ENCODE measurements around the gene ABCA13.

Gene ABCA13

GRCh38 chr7:48627164-48627563 is 455.9 kb downstream of the ABCA13 start:
- no peak for DNase-seq (ENCODE audit: low read depth, low spot score)
- ChIA-PET POLR2A (no interaction called here), CTCF (no interaction called here)
- no peak for TF ChIP-seq CTCF (IDR thresholded peaks at IDR 0.05; ENCODE audit: insufficient read depth, low read length, missing control alignments)
- H3K4me3 ChIP-seq (ENCODE audit: low read depth, low read length), result no peak overlapping the region

- DNase-seq (ENCODE audit: low read depth, low spot score), result no peak
- ChIA-PET CTCF (no interaction called here), POLR2A (no interaction called here)
- no peak for TF ChIP-seq CTCF (IDR thresholded peaks at IDR 0.05; ENCODE audit: insufficient read depth, low read length, missing control alignments)
- no peak overlapping the region for H3K4me3 ChIP-seq (ENCODE audit: low read depth, low read length)
These were observed 457.6 kb downstream of the ABCA13 start for GRCh38 chr7:48628793-48629349.

DNA sequence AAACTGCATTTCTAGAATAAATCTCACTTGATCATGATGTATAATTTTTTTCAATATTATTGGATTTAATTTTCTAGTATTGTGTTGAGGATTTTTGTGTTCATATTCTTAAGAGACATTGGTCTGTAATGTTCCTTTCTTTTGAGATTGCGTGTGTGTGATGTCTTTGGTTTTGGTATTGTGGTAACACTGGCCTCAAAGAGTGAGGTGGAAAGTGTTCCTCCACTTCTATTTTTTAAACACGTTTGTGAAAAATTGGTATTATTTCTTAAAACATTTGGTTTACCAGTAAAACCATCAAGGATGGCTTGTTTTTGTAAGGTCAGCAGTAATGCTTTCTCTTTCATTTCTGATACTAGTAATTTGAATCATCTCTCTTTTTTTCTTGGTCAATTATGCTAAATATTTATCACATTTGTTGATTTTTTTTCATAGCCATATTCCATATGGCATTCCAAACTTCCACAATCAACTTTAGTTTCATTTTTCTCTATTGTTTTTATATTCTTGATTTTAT is 462.9 kb downstream of the ABCA13 start:
- ChIA-PET POLR2A (no interaction called here), CTCF (no interaction called here)
- no peak for TF ChIP-seq CTCF (IDR thresholded peaks at IDR 0.05; ENCODE audit: insufficient read depth, low read length, missing control alignments)
- no peak overlapping the region for H3K4me3 ChIP-seq (ENCODE audit: low read depth, low read length)
- no peak for DNase-seq (ENCODE audit: low read depth, low spot score)

GRCh38 chr7:48635796-48636195 is 464.5 kb downstream of the ABCA13 start:
- DNase-seq (ENCODE audit: low read depth, low spot score), result no peak
- H3K4me3 ChIP-seq (ENCODE audit: low read depth, low read length), result no peak overlapping the region
- ChIA-PET POLR2A (no interaction called here), CTCF (no interaction called here)
- no peak for TF ChIP-seq CTCF (IDR thresholded peaks at IDR 0.05; ENCODE audit: insufficient read depth, low read length, missing control alignments)

GRCh38 chr7:48636391-48637015 is 465.2 kb downstream of the ABCA13 start:
- H3K4me3 ChIP-seq (ENCODE audit: low read depth, low read length), result no peak overlapping the region
- ChIA-PET CTCF (no interaction called here), POLR2A (no interaction called here)
- no peak for TF ChIP-seq CTCF (IDR thresholded peaks at IDR 0.05; ENCODE audit: insufficient read depth, low read length, missing control alignments)
- no peak for DNase-seq (ENCODE audit: low read depth, low spot score)

DNA sequence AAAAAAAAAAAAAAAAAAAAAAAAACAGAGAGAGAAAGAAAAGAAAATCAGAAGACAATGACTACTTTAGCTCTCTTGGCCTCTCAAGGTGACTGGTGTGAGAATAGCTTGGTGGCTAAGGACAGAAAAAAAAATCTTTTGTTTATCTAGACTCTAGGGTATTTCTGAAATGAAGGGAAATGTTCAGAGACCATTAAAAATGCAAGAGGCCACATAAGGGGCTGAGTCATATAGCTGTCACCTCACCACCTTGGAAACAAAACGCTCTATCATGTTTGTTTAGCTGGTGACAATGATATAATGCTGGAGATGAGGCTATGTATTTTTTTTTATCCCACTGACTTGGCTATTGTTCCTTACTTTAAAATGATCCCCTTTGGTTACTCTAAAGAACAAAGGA is 466.1 kb downstream of the ABCA13 start:
- no peak overlapping the region for H3K4me3 ChIP-seq (ENCODE audit: low read depth, low read length)
- ChIA-PET CTCF (no interaction called here), POLR2A (no interaction called here)
- no peak for TF ChIP-seq CTCF (IDR thresholded peaks at IDR 0.05; ENCODE audit: insufficient read depth, low read length, missing control alignments)
- DNase-seq (ENCODE audit: low read depth, low spot score), result no peak
